H1 (cell line): ENCODE data around the gene CNNM3. TPM values are rescaled to one million over a fixed set of nuclear protein-coding genes. Genes with fewer than 3 reads are reported as not detected.

Experiments used
- CBX5 ChIP-seq: fragments of 300-800, 300-1000 bp; sonication (generic); IDR thresholded peaks from 2 replicates; pipeline ENCODE4 v1.7.1; 2016; ENCODE audit warnings: antibody characterized with exemption, low read length, low read depth
- CHD7 ChIP-seq: fragments of 300-600 bp; sonication (generic); IDR thresholded peaks from 2 replicates; pipeline ENCODE4 v1.7.1; 2012; ENCODE audit warnings: low read length, moderate library complexity, mild to moderate bottlenecking, inconsistent platforms; ENCODE audit not compliant: insufficient replicate concordance
- KDM4A ChIP-seq: IDR thresholded peaks from one replicate; pipeline ENCODE4 v1.7.1; 2012; ENCODE audit warnings: low read depth, mild to moderate bottlenecking, moderate library complexity, low read length, inconsistent platforms; ENCODE audit not compliant: severe bottlenecking
- NANOG ChIP-seq: IDR thresholded peaks from 2 replicates; pipeline ENCODE4 v1.6.1; 2011; ENCODE audit warnings: low read length, low read depth, mild to moderate bottlenecking, inconsistent platforms; ENCODE audit not compliant: insufficient read depth, poor library complexity, severe bottlenecking
- POLR2A ChIP-seq, 2 experiments: IDR thresholded peaks; 1 replicate in 1 of 2; 2 replicates in 1 of 2; pipeline ENCODE4 v1.6.1; 2011; ENCODE audit warnings: low read depth in 2 of 2, low read length in 2 of 2, mild to moderate bottlenecking in 2 of 2; ENCODE audit errors: control extremely low read depth in 1 of 2
- POLR2AphosphoS5 ChIP-seq: IDR thresholded peaks from 2 replicates; pipeline ENCODE4 v1.6.1; 2011; ENCODE audit warnings: low read depth, low read length
- RAD21 ChIP-seq, 2 experiments: IDR thresholded peaks in 1 of 2; conservative IDR thresholded peaks in 1 of 2; 2 replicates each; pipeline ENCODE4 v1.6.1; 2011; ENCODE audit warnings: low read depth in 2 of 2, low read length in 2 of 2, improper control_type of control experiment in 1 of 2, inconsistent platforms in 1 of 2, mild to moderate bottlenecking in 1 of 2, moderate library complexity in 1 of 2
- SIX5 ChIP-seq: IDR thresholded peaks from 2 replicates; pipeline ENCODE4 v1.6.1; 2011; ENCODE audit warnings: mild to moderate bottlenecking, low read depth, low read length
- USF2 ChIP-seq: IDR thresholded peaks from 2 replicates; pipeline ENCODE4 v1.6.1; 2011; ENCODE audit warnings: low read length, improper control_type of control experiment
- polyA plus RNA-seq, 7 experiments: library from polyadenylated mRNA; depleted of rRNA in 3 of 7; stranded (reverse) in 5 of 7; unstranded in 2 of 7; fragments of >200 nt in 5 of 7; fragments of 200-250 nt in 2 of 7; gene quantifications; 1 replicate in 5 of 7; 2 replicates in 1 of 7; 4 replicates in 1 of 7; pipeline versions ENCODE4 v1.2.1 to v1.2.3, GENCODE V29; 2011 to 2013; ENCODE audit warnings: missing spikeins in 2 of 7, mixed read lengths in 2 of 7
- total RNA-seq: library from RNA; stranded (reverse); fragmentation: NEBNext Ultra II Directional; extraction: Animal tissue kit (Norgen Biotek cat#: 25700); gene quantifications from 2 replicates; pipeline ENCODE4 v1.2.1, GENCODE V29; 2021

CNNM3 gene
- total and polyA plus RNA-seq, 2 of the 8 experiments (the other 6 are each of a cell fraction or from before 2014, with no cell fraction given) = 29.1 to 29.2 TPM

- TF ChIP-seq CHD7 = no peak
- no peak for TF ChIP-seq KDM4A
- TF ChIP-seq POLR2A (IDR thresholded peaks at IDR 0.05; ENCODE audit: control extremely low read depth in 1 of 2, low read depth in 2 of 2, low read length in 2 of 2) = no peak
- TF ChIP-seq POLR2AphosphoS5 = no peak
- TF ChIP-seq NANOG = no peak
- TF ChIP-seq USF2 = no peak
- no peak for TF ChIP-seq CBX5
- TF ChIP-seq RAD21 (IDR thresholded peaks at IDR 0.05 in 1 of 2, conservative IDR thresholded peaks at IDR 0.05 in 1 of 2; ENCODE audit: low read depth in 2 of 2, low read length in 2 of 2) = no peak
- no peak for TF ChIP-seq SIX5
Observed at GRCh38 chr2:96878796-96879544, 62.9 kb downstream of the CNNM3 start (continued).
